BE2C (cell line): ENCODE results near the gene POLN.

ENCODE experiments used
- DNase-seq: peaks from one replicate; pipeline ENCODE4 v3.0.0-alpha.2; 2020
- H3K27me3 ChIP-seq: fragments of 250-450 bp; sonication (Bioruptor Pico); 2 replicates; pipeline ENCODE4 v1.5.1; 2020; ENCODE audit warnings: mild to moderate bottlenecking
- H3K36me3 ChIP-seq: fragments of 250-450 bp; sonication (Bioruptor Pico); 2 replicates; pipeline ENCODE4 v1.5.1; 2020; ENCODE audit warnings: mild to moderate bottlenecking
- H3K4me1 ChIP-seq: fragments of 250-450 bp; sonication (Bioruptor Pico); 2 replicates; pipeline ENCODE4 v1.5.1; 2020
- H3K4me3 ChIP-seq: 2 replicates; pipeline ENCODE4 v1.5.1; 2011; ENCODE audit warnings: low read depth, low read length
- H3K9me3 ChIP-seq: fragments of 250-450 bp; sonication (Bioruptor Pico); 2 replicates; pipeline ENCODE4 v1.5.1; 2020
- TF ChIP-seq, protein P1 (sequence below): IDR thresholded peaks from 2 replicates; pipeline ENCODE4 v1.5.1; 2012; ENCODE audit warnings: mild to moderate bottlenecking, low read depth, low read length

POLN gene

GRCh38 chr4:2246384-2247127, 4.6 kb upstream of the POLN start:
- DNase-seq: peak; percentile 4
- H3K27me3 ChIP-seq: no peaks in the 10 kb centered on the region
- no peak overlapping the region for H3K4me3 ChIP-seq
- H3K36me3 ChIP-seq: peaks cover 20% of the 10 kb centered on the region
- TF ChIP-seq, protein P1, sequence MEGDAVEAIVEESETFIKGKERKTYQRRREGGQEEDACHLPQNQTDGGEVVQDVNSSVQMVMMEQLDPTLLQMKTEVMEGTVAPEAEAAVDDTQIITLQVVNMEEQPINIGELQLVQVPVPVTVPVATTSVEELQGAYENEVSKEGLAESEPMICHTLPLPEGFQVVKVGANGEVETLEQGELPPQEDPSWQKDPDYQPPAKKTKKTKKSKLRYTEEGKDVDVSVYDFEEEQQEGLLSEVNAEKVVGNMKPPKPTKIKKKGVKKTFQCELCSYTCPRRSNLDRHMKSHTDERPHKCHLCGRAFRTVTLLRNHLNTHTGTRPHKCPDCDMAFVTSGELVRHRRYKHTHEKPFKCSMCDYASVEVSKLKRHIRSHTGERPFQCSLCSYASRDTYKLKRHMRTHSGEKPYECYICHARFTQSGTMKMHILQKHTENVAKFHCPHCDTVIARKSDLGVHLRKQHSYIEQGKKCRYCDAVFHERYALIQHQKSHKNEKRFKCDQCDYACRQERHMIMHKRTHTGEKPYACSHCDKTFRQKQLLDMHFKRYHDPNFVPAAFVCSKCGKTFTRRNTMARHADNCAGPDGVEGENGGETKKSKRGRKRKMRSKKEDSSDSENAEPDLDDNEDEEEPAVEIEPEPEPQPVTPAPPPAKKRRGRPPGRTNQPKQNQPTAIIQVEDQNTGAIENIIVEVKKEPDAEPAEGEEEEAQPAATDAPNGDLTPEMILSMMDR: no peak
- no peaks in the 10 kb centered on the region for H3K4me1 ChIP-seq
- no peaks in the 10 kb centered on the region for H3K9me3 ChIP-seq

GRCh38 chr4:2245787-2246275, 3.9 kb upstream of the POLN start:
- H3K4me3 ChIP-seq: no peak overlapping the region
- H3K4me1 ChIP-seq: no peaks in the 10 kb centered on the region
- peaks cover 13% of the 10 kb centered on the region for H3K36me3 ChIP-seq
- TF ChIP-seq, protein P1: no peak
- no peaks in the 10 kb centered on the region for H3K9me3 ChIP-seq
- no peak for DNase-seq
- no peaks in the 10 kb centered on the region for H3K27me3 ChIP-seq

DNA sequence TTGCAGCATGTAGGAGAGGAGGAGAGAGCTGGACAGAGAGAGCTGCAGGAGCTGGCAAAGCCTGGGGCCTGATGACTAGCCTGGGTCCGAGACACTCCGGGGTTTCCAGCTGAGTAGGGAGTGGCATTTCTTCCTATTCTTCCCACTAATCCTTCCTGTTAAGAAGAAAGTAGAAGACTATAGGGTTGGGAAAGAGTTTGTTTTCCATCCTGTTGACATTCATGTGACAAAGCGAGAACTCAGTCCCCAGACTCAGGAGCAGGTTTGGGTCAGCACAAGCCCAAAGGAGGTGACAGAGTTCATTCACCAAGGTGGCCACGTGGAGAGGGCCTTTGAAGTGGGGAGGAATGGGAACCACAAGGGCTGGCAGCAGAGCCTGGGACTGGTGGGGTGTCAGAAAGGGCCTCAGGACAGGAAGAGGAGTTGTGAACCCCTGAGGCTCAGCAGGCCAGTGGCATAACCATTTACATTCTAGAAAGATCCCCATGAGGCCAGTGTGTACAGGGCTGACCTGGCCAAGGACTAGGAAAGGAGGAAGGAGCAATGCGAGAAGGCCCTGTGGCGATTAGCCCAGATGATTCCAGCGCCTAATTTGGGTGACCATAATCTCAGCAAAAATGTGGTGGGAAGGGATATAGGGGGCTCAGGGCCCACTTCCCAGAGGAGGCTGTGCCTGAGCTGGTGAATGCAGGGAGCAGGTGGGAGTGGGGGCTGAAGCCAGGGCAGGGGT, 3.3 kb upstream of the POLN start:
- Histone ChIP-seq H3K36me3 (peaks cover 9% of the 10 kb centered on the region), H3K9me3 (no peaks in the 10 kb centered on the region), H3K4me3 (no peak overlapping the region), H3K4me1 (no peaks in the 10 kb centered on the region), H3K27me3 (no peaks in the 10 kb centered on the region)
- TF ChIP-seq, protein P1: no peak
- no peak for DNase-seq

DNA sequence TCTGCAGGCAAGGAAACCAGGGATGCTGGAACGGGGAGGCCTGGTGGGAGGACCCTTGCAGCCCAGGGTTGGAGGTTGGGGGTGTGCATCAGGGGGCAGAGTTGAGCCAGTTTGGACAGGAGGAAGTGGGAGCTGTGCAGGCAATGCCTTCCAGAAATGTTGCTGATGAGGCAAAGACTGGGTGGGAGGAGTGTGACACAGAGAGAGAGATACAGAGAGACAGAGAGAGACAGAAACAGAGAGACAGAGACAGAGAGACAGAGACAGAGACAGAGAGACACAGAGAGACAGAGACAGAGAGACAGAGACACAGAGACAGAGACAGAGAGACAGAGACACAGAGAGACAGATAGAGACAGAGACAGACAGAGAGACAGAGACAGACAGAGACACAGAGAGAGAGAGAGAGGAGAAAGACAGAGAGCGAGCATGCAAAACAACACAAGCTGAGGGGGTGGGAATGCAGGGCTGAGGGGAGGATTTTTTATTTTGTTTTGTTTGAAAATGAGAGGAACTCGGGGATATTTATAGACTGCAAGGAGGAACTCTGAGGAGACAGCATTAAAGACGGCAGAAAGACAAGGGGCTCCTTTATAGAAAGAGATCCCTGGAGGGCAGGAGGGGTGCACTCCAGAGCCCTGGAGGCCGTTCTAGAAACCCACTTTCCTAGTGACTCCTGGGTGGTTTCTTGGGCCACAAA, 1.9 kb upstream of the POLN start:
- DNase-seq: peak; percentile 67
- Histone ChIP-seq H3K9me3 (no peaks in the 10 kb centered on the region), H3K36me3 (peaks cover 9% of the 10 kb centered on the region), H3K4me1 (peaks cover under 1% of the 10 kb centered on the region; the same call in 1 of the 2 replicates), H3K4me3 (no peak overlapping the region), H3K27me3 (no peaks in the 10 kb centered on the region)
- TF ChIP-seq, protein P1: peak; percentile 62

- H3K4me1 ChIP-seq: peaks cover 3% of the 10 kb centered on the region; the same call in 1 of the 2 replicates
- peak overlapping the region; percentile 92 for H3K4me3 ChIP-seq
- DNase-seq: no peak
- TF ChIP-seq, protein P1: no peak
- no peaks in the 10 kb centered on the region for H3K27me3 ChIP-seq
- H3K9me3 ChIP-seq: no peaks in the 10 kb centered on the region
- peaks cover 21% of the 10 kb centered on the region for H3K36me3 ChIP-seq
These were observed 918 bp downstream of the POLN start for GRCh38 chr4:2241003-2241402.
